Hepatocyte (in vitro differentiated cells): Measurements from ENCODE around the gene USP2.

ENCODE experiments used
- EZH2 ChIP-seq: fragments of 200-600 bp; sonication (generic); IDR thresholded peaks from 2 replicates; pipeline ENCODE4 v1.6.1; 2016; ENCODE audit warnings: antibody characterized with exemption, mild to moderate bottlenecking, borderline replicate concordance
- EZH2phosphoT487 ChIP-seq: fragments of 200-600 bp; sonication (generic); IDR thresholded peaks from one replicate; pipeline ENCODE4 v1.6.1; 2018; ENCODE audit warnings: antibody characterized with exemption, mild to moderate bottlenecking, low read depth, moderate library complexity; ENCODE audit not compliant: unreplicated experiment, severe bottlenecking

- TF ChIP-seq EZH2phosphoT487, result no peak
- TF ChIP-seq EZH2, result no peak
These were observed 21.5 kb upstream of the USP2 start for GRCh38 chr11:119403021-119403420.
